Measurements from ENCODE around the gene TBC1D8.

Gene TBC1D8

GRCh38 chr2:100959225-100959880, 191.8 kb downstream of the TBC1D8 start:
- DNase-seq (ENCODE audit: low read depth in 1 of 2, low spot score in 1 of 2) = no peak

GRCh38 chr2:100957996-100958653, 193.1 kb downstream of the TBC1D8 start:
- no peak for DNase-seq (ENCODE audit: low read depth in 1 of 2, low spot score in 1 of 2)

Data from activated CD4-positive, alpha-beta T cell treated with anti-CD3 and anti-CD28 coated beads, Interleukin-2, amount 50 U/mL, for 24 hours (primary cell).